ENCODE results near the gene MEF2D.
A peak's percentile ranks its signal among the peaks of the same experiment; 100 is the strongest.

Gene MEF2D

DNA sequence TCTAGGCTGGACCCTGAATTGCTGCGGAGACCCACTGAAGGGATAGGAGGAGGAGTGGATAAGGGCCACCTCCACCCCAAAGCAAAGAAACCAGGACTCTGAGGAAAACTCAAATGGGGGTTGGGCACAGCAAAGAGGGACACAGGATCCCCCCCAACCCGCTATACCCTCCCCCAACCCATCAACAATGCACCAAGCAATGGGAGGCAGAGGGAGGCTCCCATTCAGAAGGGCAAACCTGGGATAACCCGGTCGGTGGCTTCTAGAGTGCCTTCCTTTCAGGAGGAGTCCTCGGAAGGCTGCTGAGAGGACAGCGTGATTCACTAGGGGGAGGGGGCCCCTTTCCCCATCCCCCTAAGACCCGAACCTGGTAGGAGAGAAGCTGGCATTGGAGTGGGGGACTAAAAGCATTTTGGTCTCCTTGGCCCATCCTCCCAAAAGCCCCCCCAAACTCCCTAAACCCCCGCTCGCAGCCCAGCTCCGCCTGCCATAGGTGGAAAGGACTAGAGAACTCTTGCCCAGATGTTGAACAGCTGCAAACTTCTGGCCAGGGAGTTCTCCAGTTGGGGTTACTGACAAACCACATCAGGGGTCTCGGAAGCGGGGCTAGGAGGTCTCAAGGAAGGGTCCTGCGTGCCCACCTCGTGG, 1.3 kb downstream of the MEF2D start:
- DNase-seq, result no peak

DNA sequence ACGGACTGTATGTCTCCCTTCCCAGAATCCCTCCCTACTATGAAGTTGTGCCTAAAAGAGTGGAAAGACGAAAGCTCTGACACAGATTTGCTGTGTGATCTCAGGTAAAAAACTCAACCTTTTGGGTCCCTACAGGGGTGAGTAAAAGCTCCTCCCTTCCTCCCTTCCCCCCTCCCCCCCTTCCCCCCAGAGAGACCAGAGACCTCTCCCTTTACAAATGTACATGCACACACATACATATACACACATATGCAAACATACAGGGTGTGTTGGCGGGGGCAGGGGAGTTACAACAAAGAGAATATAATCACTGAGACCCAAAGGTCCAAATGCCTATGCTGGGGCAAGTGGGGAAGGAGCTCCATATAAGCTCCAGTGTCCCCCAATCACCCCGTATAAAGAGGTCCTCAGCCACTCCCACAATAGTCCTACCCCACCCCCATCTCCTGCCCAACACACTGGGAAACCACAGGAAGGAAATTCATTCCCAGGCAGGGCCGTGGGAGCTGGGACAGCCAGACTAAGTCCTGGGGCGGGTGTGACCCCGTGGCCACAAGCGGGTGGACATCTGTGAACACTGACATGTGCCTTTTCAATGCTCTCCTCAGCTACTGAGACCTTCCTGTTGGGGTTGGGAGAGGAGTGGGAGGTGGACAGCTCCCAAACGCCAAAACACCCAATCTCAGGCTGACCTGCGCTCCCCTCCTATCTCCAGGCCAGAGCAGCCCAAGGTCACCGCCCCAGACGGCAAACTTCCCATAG, 2.0 kb downstream of the MEF2D start:
- no peak for DNase-seq

DNA sequence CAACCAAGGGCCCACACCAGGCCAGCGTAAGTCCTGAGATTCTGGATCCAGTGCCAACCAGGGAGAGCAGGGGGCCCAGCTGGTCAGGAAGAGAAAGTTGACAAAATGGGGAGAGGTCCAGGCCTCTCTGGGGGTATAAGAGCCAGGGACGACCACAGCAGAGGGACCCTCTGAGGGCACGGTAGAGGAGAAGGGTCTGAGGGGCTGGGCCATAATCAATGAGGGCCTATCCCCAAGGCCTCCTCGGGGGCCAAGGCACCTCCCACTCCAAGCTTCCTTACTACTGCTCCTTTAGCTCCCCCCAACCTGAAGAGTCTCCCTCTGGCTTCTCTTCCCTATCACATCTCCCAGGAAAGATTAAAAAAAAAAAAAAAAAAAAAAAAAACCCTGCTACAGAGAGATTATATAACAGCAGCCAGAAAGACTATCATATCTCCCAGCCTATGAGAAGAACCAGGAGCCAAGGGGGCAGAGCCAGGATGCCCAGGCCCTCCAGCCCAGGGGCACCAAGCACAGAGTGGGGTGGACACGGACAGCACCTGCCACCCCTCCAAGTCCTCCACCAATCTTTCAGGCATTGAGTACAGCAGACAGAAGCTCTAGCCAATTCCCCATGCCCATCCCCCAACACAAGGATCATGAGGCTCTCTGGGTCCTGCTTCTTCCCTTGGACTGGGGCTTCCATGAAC, 2.7 kb downstream of the MEF2D start:
- DNase-seq, result no peak

DNA sequence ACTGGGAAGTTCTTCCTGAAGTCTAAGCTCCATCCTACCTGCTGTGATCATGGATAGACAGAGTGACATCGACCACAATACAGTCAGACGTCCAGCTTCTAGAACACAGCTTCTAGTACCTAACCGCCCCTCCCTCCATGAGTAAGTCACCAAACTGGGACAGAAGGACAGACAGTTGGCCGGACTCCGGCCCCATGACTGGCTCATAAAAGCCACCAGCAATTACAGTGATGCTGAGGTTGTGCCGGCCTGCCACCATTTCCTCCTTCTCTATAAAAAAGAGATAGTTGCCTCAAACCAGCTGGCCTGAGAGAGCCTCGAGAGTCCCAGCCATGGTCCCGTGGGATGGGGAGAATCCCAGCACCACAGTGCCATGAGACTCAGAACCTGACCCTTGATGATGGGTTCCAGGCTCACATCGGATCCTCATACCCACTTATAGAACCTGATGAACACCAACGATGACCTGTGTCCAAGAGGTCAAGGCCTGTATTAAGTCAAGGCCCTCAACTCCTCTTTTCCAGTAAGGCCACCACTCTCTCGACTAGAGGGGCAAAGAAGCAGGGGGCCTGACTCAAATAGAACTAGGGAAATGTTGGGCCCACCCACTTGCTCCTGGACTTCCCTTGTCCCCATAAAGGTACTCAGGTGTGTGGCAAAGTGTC, 3.4 kb downstream of the MEF2D start:
- DNase-seq, result no peak

DNA sequence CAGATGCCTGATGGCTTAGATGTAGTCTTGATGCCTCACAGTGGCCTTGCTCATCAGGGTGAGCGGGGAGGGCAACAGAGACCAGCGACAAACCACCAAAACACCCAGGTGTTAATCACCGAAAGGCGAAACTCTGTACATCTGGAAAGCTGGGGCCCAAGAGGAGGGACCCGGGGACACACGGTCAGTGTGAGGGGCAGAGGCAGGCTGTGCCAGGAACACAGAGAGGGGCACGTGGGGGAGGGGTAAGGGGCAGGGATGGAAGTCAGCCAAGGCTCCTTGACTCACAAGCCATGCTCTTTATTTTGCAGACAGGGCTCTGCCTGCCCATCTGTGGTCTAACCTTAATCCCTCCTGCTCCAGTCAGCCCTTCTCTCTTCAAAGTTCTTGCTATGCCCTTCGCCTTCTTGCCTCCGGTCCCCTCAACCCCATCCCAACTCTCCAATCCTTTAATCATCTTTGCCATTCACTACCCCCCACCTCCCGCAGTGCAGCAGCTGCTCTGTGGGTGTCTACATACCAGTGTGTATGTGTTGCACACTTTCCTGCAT, 4.3 kb downstream of the MEF2D start:
- no peak for DNase-seq

DNA sequence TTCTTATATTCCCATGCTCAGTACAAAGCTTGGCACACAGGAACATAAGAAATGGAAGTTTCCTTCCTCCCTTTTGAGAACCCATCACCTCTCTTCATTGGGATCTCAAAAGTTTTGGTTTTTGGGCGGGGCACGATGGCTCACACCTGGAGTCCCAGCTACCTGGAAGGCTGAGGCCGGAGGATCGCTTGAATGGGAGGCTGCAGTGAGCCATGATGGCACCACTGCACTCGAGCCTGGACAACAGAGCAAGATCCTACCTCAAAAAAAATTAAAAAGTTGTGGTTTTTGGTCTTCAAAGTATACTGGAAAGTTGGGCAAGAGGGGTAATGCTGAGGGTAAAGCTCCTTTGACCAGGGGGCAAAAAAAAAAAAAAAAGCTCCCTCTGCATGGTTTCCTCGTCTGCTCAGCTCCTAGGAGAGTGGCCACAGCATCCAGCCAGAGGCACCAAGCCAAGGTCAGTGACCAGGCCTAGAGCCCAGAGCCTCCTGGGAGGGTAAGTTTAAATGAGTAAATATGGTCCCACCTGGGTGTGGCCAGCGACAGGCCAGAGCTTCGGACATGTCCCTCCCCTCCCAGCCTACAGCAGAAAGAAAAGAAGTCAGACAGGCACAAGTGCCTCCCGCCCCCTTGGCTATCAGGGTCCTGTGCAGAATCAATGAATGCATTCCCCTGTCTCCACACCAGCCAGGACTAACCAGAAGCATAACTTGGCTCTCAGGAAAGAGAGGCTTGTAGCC, 5.0 kb downstream of the MEF2D start:
- DNase-seq, result no peak

DNA sequence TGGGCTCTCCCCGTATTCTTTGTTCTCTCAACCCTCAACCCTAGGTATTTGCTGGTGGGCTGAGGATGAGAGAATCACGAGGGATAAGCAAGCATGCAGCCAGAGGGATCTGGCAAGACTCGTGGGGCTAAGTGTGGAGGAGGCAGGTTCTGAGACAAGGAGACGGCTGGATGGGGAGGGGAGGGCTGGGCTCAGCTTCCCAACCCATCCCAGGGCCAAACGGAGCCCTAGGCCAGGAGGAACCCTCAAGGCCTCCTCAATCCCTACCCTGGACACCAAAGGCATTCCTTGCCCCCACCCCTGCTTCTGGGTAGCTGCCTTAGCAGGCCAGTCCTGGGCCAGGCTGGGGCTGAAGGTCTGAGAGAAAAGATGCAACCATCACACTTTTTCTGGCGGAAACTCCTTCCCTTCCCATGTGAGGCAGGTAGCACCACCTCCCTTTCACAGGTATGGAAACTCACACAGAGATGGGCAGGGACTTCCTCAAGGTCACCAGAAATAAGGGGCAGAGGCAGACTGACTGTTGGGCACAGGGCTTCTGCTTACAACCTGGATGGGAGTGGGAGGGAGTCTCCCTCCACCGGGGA, 6.2 kb downstream of the MEF2D start:
- no peak for DNase-seq

DNA sequence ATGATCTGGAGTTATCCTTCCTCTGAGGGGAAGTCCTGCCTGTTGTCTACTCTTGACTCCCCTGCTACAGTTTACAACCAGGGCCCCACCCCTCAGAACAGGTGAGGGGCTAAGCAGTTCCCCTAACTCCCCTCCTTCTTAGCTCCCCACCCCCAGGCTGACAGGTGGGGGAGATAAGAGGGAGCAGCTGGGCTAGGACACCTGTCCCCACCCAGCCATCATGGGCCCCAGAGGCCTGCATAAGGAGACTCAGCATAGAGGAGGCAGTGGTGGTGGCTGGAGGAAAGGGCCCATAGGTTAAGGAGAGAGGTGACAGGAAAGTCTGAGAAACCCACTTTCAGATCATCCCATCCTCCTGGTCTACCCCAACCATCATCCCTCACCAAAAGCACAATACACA, 6.8 kb downstream of the MEF2D start:
- no peak for DNase-seq

DNA sequence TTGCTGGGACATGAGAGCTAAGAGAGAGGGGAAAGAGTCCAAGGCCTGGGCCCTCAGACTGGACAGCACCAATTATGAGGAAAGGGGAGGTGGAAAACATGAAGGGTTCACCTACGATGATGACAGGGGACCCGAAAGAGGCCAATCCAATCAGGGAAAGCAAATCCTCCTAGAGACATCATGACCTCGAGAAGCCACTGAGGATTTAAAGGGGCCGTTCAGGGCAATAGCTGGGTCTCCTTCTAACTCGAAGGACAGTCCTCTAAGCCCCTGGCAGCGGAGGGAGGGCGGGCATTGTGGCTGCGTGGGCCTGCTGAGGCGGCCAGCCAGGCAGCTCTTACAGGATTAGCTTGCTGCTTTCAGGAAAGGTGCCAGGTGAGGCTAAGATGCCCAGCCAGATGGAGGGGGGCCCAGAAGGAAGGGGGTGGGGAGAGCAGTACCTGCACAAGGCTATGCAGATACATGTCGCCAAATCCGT, 7.4 kb downstream of the MEF2D start:
- peak; percentile 46 for DNase-seq

DNA sequence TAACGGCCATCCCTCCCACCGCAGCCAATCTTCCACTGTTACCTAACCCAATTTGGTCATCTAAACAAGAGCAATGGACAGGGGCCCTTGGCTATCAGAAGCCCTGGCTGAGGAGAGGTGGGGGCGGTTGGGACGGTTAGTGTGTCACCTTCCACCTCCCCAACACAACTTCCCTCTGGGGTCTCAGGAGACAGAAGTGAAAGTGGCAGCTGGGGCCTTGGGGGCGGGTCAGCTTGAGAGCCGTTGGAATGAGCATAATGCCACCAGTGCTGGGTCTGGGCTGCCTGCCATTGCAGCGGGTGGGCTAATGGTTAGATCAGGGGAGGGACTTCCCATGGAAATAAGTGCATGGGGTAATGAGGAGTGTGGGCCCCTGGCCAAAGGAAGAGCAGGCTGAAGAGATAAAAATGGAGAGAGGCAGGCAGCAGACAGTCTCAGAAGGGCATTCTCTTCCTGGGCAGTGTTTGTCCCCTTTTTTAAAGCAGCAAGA, 7.9 kb downstream of the MEF2D start:
- DNase-seq, result no peak

DNA sequence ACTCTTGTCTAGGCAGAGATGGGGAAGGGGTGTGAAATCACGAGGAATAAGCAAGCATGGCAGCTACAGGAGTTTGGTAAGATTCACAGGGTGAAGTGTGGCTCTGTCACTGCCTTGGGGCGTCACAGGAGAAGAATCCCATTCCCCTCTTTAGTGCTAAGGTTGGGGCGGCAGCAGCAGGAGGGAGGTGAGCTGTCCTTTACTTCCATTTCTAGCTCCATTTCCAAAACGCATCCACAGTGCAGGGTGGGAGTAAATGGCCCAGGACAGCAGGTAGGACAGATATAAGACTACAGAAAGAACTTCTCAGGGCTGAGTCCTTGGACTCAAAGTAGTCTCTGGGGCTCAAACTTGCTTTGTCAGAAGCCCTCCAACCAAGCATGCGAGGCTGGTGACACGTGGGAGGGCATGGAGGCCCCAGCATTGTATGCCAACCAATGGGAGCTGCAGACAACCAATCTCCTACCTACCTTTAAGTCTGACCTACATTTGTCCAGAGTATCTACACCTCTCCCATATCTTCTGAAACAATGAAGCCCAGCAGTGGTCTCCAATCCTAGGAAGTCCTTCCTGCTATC, 8.5 kb downstream of the MEF2D start:
- DNase-seq, result no peak

DNA sequence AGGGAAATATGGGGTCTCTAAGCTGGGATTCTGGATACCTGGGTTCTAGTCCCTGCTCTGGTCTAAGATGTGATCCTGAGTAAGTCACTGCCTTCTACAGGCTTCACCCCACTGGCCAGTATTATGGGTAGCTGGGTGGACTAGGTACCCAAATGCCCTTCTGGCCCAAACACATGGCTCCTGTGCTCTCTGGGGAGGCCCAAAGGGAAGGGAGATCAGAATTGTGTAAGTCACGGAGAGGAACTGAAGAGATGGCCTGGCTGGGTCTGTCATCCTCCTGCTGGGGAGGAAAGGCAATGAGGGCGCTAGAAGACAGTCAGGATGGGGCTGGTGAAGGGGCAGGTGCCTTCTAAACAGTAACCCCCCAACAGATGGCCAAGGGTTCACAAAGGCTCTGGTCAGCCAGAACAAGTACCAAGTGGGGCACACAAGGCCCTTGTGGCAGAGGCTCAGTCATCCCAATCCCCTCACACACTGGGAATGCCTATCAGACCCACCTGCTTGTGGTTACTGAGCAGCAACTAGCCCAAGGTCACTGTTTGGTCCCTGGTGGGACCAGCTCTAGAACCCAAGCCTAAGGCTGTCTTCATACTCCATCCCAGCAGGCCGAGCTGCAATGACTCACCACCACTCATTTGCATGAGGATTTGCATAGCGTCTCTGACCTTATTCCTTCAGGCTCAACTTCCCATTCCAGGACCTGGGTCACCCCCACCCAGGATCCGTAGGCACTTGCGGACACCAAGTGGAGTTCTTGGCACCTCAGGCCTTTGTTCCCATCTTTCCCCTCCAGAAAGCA, 9.2 kb downstream of the MEF2D start:
- DNase-seq, result no peak

DNA sequence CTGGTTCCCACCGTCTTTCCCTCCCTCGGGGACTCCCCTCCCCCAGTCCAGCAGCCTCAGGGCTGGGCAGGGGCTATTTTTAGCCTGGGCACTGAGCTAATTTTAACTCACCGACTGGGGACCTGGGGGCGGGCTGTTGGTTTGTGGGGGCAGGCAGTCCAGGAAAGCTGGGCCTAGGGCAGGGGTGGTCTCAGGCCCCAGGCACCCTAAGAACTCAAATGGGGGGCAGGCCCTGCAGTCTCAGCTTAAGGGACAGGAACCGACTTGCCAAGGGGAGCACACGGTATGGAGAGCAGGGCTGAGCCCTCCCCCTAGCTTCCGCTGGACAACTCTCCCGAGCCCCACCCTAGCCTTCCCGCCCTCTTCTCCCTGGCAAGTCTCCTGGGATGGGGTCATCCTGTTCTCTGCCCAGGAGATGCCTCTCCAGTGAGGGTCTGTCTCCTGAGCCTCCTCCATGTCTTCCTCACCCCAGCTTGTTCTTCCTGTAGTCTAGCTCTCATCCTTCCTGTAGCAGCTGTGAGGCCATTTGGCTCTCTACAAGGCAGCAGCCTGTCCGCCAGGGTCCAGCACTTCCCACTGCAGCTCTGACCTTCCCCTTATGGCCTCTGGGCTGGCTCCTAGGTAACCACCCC, 10.1 kb downstream of the MEF2D start:
- no peak for DNase-seq

DNA sequence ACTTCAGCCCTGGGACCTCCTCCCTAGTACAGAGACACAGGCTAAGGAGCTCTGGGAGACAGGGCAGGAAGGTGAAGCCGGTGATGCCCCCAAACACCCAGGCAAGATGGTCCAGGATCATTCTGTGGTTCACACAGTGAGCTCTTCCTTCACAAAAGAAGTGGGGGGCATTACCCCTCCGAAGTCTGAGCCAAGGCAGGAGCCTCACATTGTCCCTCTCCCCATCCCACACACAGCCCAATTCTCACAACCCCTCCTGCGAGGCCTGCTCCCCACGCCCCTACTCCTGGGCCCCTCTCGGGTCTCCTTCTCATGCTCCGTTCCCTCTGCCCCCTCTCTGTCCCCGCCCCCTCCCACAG, 10.7 kb downstream of the MEF2D start:
- DNase-seq, result no peak

DNA sequence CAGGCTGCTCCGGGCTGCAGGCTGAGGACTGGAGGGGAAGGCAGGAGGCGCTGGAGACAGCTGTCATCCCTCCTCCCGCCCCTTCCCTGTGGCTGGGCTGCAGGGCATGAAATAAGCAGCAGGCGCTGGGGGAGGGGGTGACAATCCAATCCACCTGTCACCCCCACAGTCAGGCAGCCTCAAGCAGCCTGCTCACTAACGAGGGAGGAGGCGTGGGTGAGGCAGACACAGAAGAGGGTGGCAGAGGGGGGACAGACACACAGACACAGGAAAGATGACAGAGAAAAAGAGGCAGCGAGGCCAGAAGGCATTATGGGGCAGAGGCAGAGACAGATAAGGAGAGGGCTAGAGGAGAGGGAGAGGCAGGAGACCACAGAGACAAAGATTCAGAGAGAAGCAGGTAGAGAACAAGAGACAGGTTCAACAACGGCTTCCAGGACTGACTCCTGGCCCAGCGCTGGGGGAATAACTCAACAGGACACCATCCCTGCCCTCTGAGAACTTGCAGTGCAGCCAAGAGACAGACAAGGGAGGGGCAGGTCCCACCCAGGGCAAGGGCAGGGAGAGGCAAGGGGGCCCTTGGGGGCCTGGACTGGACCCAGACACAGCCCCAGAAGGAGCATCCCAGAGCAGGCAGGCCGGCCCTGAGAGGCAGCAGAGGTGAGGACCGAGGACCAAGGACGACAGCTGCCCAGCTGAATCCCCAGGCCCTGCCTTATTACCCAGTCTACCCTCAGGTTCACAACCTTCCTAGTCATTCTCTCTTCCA, 11.2 kb downstream of the MEF2D start:
- no peak for DNase-seq

DNA sequence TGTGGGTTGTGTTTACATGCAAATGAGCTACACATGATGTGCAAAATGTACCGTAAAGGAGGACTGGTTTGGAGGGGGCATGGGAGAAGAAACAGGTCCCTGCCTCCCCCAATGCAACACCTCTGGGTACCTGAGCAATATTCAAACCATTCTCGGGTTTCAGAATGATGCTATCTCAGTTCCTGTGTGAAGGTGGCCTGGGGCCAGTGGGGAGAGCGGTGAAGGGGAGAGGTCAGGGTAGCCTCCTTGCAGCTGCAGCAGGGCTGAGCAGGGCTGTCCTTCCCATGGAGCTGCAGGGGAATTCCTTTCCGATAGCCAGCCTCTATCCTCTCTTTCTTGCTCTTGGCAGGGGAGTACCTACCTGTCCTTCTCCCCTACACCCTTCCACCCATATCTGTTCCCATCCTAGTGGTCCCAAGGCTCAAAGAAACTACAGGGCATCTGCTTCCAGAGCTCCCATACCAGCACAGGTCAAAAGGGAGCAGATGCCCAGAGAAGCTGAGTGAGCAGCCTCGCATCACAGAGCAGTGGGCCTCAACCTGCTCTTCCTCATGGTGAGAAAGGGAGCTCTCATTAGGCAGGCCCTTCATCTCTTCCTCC, 11.9 kb downstream of the MEF2D start:
- no peak for DNase-seq

DNA sequence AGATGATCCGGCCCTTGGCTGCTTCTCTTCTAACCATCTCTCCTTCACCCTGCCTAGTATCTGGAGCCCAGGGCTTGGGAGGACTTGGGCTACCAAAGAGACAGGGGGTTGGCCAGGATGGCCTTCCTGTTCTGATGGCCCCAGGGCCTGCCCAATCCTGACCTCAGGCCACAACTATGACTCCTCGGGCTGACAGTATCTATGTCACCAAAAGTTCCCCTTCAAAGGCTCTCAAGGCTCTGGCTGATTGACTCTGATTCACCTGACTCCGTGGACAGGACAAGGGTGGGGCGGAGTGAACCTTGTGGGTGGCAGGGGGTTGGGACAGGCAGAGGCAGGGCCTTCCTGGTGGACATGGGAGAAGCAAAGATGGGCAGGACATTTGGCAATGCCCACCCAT, 12.7 kb downstream of the MEF2D start:
- DNase-seq, result no peak

DNA sequence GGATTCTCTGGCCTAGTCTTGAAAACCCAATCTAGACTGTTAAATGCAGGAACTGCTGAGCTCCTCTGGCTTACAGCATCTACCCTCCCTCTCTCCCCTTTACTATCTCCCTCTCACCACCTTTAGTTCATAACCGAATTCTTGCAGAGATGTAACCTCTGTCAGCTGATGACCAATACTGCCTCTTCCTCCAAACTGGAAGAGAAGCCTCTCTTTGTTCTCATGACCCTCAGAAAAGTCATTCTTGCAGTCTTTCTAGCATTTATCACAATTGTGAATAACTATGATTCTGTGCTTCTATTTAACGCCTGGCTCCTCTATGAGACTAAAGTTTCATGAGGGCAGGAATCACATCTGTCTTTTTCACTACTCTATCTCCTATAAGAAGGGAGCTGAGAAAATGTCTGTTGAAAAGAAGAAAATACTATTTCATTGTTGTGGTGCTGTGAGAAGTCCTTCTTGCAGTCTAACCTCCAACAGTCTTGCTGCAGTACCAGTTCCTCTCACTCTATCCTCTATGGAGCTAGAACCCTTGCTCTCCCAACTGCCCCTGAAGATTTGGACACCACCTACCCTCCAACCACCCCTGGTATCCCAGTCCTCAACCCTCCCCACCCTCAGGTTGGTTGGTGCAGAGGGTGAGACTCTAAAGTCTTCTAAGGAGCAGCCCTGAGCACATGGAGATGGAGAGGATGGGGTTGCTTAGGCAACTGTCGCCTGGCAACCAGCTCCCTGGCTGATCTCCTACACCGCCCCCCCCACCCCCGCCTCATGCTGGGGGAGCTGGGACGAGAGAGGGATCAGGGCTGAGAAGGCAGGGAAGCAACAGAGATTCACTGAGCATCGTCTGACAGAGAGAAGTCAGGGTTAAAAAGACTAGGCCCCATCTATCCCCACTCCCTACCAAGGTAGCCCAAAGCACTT, 13.9 kb downstream of the MEF2D start:
- no peak for DNase-seq

All from NCI-H2029 treated with DMSO at 0.1 percent for 48 hours (cell line).